ENCODE data around the gene CCDC196.

Gene CCDC196

GRCh38 chr14:66485910-66486421 lies at the start of gene CCDC196:
Gene CCDC196, plus strand, starts transcription at chr14:66486371. Its CDS starts 132 bp downstream, at chr14:66486503.
- DNase-seq (ENCODE audit: low read depth, low spot score), result no peak
- no peak for TF ChIP-seq CTCF (IDR thresholded peaks at IDR 0.05; ENCODE audit: low read depth, low read length)
- in situ Hi-C loops (cut with HindIII; ENCODE audit: low sequenced_read_pairs), result no loop called here
- H3K4me3 ChIP-seq (ENCODE audit: low read depth, low read length), result no peak within 1 kb of the TSS

GRCh38 chr14:66440801-66441200 lies 45.4 kb upstream of the CCDC196 start:
- H3K4me3 ChIP-seq (ENCODE audit: low read depth, low read length), result no peak overlapping the region
- no peak for DNase-seq (ENCODE audit: low read depth, low spot score)
- in situ Hi-C loops (cut with HindIII; ENCODE audit: low sequenced_read_pairs), result no loop called here
- no peak for TF ChIP-seq CTCF (IDR thresholded peaks at IDR 0.05; ENCODE audit: low read depth, low read length)

- TF ChIP-seq CTCF (IDR thresholded peaks at IDR 0.05; ENCODE audit: low read depth, low read length), result no peak
- peak; percentile 1 for DNase-seq (ENCODE audit: low read depth, low spot score)
- no peak overlapping the region for H3K4me3 ChIP-seq (ENCODE audit: low read depth, low read length)
- in situ Hi-C loops (cut with HindIII; ENCODE audit: low sequenced_read_pairs), result no loop called here
These were observed 43.1 kb upstream of the CCDC196 start for GRCh38 chr14:66442953-66443571.

GRCh38 chr14:66443785-66444184 lies 42.4 kb upstream of the CCDC196 start:
- no peak for DNase-seq (ENCODE audit: low read depth, low spot score)
- in situ Hi-C loops (cut with HindIII; ENCODE audit: low sequenced_read_pairs), result no loop called here
- no peak for TF ChIP-seq CTCF (IDR thresholded peaks at IDR 0.05; ENCODE audit: low read depth, low read length)
- no peak overlapping the region for H3K4me3 ChIP-seq (ENCODE audit: low read depth, low read length)

- no peak for DNase-seq (ENCODE audit: low read depth, low spot score)
- no peak for TF ChIP-seq CTCF (IDR thresholded peaks at IDR 0.05; ENCODE audit: low read depth, low read length)
- in situ Hi-C loops (cut with HindIII; ENCODE audit: low sequenced_read_pairs), result no loop called here
- no peak overlapping the region for H3K4me3 ChIP-seq (ENCODE audit: low read depth, low read length)
These were observed 41.8 kb upstream of the CCDC196 start for GRCh38 chr14:66444271-66444927.

GRCh38 chr14:66445936-66446335 lies 40.2 kb upstream of the CCDC196 start:
- H3K4me3 ChIP-seq (ENCODE audit: low read depth, low read length), result no peak overlapping the region
- no peak for DNase-seq (ENCODE audit: low read depth, low spot score)
- in situ Hi-C loops (cut with HindIII; ENCODE audit: low sequenced_read_pairs), result no loop called here
- no peak for TF ChIP-seq CTCF (IDR thresholded peaks at IDR 0.05; ENCODE audit: low read depth, low read length)
